PC-3 (cell line): ENCODE measurements around the gene DDX47. TPM values are rescaled to one million over a fixed set of nuclear protein-coding genes. Genes with fewer than 3 reads are reported as not detected.

Experiments used
- ATAC-seq: fragments of 200-7000 bp; cut with Tn5 transposase; 2 replicates; pipeline ENCODE4 v1.9.1; 2020; ENCODE audit warnings: mild to moderate bottlenecking, moderate library complexity
- BruUV-seq: library from RNA; stranded (reverse); fragments of 400-500 nt; replicated peaks from 2 replicates; lab custom pipeline; 2021; lab: Mats Ljungman, UMichigan
- CTCF ChIA-PET: fragments of 300-600 bp; sonication (Branson Sonifier 250); formaldehyde crosslinking; loops from one replicate; lab custom pipeline; 2022; ENCODE audit warnings: antibody characterized with exemption; lab: Charles Lee
- POLR2A ChIA-PET: fragments of 300-600 bp; sonication (Branson Sonifier 250); formaldehyde crosslinking; loops from one replicate; lab custom pipeline; 2022; ENCODE audit warnings: antibody characterized with exemption; ENCODE audit not compliant: unreplicated experiment; lab: Charles Lee
- DNase-seq: peaks from one replicate; pipeline ENCODE4 v3.0.0-alpha.2; 2015
- H2AFZ ChIP-seq: fragments of 300-600 bp; sonication (generic); 2 replicates; pipeline ENCODE4 v1.6.0; 2016; ENCODE audit warnings: antibody characterized with exemption, low read length
- H3F3A ChIP-seq: fragments of 300-600 bp; sonication (generic); one replicate; pipeline ENCODE4 v1.6.0; 2017; ENCODE audit warnings: antibody characterized with exemption, low read length, control low read depth, mild to moderate bottlenecking; ENCODE audit not compliant: unreplicated experiment
- H3K27ac ChIP-seq: fragments of 300-600 bp; sonication (generic); 2 replicates; pipeline ENCODE4 v1.5.1; 2016; ENCODE audit warnings: mild to moderate bottlenecking, low read length
- H3K27me3 ChIP-seq: fragments of 300-600 bp; sonication (generic); 2 replicates; pipeline ENCODE4 v1.6.1; 2016; ENCODE audit warnings: low read length, mixed read lengths
- H3K36me3 ChIP-seq: fragments of 300-600 bp; sonication (generic); 2 replicates; pipeline ENCODE4 v1.6.1; 2016; ENCODE audit warnings: low read depth, mixed run types, low read length, mixed read lengths
- H3K4me1 ChIP-seq: fragments of 300-600 bp; sonication (generic); 2 replicates; pipeline ENCODE4 v1.5.1; 2016; ENCODE audit warnings: low read length; ENCODE audit not compliant: insufficient read depth
- H3K4me2 ChIP-seq: fragments of 300-600 bp; sonication (generic); 2 replicates; pipeline ENCODE4 v1.6.0; 2016; ENCODE audit warnings: low read length
- H3K4me3 ChIP-seq: fragments of 300-600 bp; sonication (generic); 2 replicates; pipeline ENCODE4 v1.5.1; 2016; ENCODE audit warnings: mild to moderate bottlenecking, low read length, mixed read lengths
- H3K79me2 ChIP-seq: fragments of 300-600 bp; sonication (generic); 2 replicates; pipeline ENCODE4 v1.6.1; 2017; ENCODE audit warnings: low read length, mixed read lengths
- H3K9ac ChIP-seq: fragments of 300-600 bp; sonication (generic); 2 replicates; pipeline ENCODE4 v1.6.0; 2016; ENCODE audit warnings: mild to moderate bottlenecking, low read length
- H3K9me2 ChIP-seq: fragments of 300-600 bp; sonication (generic); replicated peaks from 2 replicates; pipeline ENCODE4 v1.6.1; 2016; ENCODE audit warnings: mixed run types, low read length, mixed read lengths
- H3K9me3 ChIP-seq: fragments of 300-600 bp; sonication (generic); 2 replicates; pipeline ENCODE4 v1.6.1; 2016; ENCODE audit warnings: low read length, mixed read lengths
- H4K20me1 ChIP-seq: fragments of 300-600 bp; sonication (generic); 2 replicates; pipeline ENCODE4 v1.6.1; 2016; ENCODE audit warnings: low read length, mixed read lengths
- CTCF ChIP-seq: fragments of 300-600 bp; sonication (generic); conservative IDR thresholded peaks from 2 replicates; pipeline ENCODE4 v1.5.1; 2017; ENCODE audit warnings: antibody characterized with exemption, low read depth, mild to moderate bottlenecking, low read length
- EZH2 ChIP-seq: fragments of 300-600 bp; sonication (generic); IDR thresholded peaks from one replicate; pipeline ENCODE4 v1.6.1; 2017; ENCODE audit warnings: antibody characterized with exemption, mild to moderate bottlenecking, low read length; ENCODE audit not compliant: unreplicated experiment
- EZH2phosphoT487 ChIP-seq: fragments of 300-600 bp; sonication (generic); IDR thresholded peaks from 2 replicates; pipeline ENCODE4 v1.6.1; 2018; ENCODE audit warnings: mild to moderate bottlenecking, antibody characterized with exemption, low read length, borderline replicate concordance
- intact Hi-C: fragments of 100-400 bp; cut with micrococcal nuclease; formaldehyde crosslinking; loops from 2 replicates; pipeline ENCODE4 v1.9.0; 2023
- total RNA-seq: library from RNA; depleted of rRNA; stranded (reverse); fragments of >200 nt; gene quantifications from 2 replicates; pipeline ENCODE4 v1.2.3, GENCODE V29; 2014

The DDX47 gene
- total RNA-seq, 1 experiment from 2014 or later = 58.9 TPM

DNA sequence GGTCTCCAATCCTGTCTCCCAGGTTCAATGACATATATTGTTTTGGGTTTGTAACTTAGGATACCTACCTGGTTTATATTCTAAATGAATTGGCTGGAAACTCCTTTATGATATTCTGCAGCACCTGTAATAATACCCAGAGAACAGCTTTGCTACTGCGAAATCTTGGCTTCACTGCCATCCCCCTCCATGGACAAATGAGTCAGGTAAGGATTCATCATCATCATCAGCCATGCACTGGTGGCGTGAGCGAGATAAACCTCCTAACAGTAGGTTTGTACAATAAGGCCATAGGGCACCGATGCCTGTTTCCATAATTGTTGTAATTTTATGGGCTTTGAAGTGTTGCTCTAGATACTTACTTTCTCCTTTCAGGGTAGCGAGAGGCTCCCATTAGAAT lies 10.7 kb downstream of the DDX47 start:
- intact Hi-C loops = no loop called here

DNA sequence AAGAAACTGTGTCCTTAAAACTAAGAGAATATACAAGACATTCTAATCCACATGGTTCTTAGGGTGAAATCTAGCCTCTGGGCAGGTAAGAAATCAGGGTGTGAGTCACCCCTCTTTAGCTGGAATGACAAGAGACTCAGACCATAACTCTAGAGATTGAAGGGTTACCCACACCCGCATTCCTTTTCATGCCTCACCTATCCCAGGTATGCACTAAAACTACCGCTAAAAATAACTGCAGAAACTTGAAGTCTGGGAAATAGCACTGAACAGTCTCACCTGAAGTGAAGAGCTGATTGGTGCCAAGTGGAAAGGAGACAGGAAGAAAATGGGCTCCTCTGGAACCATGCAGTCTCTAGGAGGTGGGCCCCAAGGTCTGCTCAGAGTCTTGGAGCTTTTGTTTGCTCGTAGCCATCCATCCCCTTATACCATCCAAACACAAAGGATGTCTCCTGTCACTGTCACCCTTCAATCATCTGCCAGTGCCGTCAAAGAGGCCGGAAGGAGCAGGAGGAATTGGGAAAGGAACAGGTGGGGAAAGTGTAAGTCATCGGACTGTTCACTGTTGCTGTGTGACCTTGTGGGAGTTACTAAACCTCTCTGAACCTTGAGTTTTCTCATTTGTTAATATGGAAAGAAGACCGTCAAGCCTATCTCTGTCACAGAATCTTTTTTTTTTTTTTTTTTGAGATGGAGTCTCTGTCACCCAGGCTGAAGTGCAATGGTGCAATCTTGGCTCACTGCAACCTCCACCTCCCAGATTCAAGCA lies 22.4 kb downstream of the DDX47 start:
- DNase-seq = peak; percentile 93
- H3K27ac ChIP-seq = peak overlapping the region; percentile 98
- ChIA-PET POLR2A (interaction anchor here (0.6 kb wide), 1 partner anchor 56 kb away, joined by 5 read pairs; the partner anchor contains the start of gene GPRC5A), CTCF (interaction anchor here (0.7 to 1.9 kb wide), 2 partner anchors 37 to 55 kb away, joined by 3 to 18 read pairs; partner anchors contain the start of gene GPRC5A)
- no peak overlapping the region for H2AFZ ChIP-seq
- peaks cover 16% of the 10 kb centered on the region for H3K79me2 ChIP-seq
- TSS peak; percentile 48 for BruUV-seq
- H3K36me3 ChIP-seq = peaks cover 7% of the 10 kb centered on the region
- peak overlapping the region; percentile 51 for H3K9ac ChIP-seq
- H3F3A ChIP-seq = peaks cover 3% of the 10 kb centered on the region
- TF ChIP-seq EZH2phosphoT487 (no peak), CTCF (no peak), EZH2 (no peak)
- peaks cover 58% of the 10 kb centered on the region for H3K4me1 ChIP-seq
- intact Hi-C loops = loop anchor here (1.0 to 5.0 kb wide), 5 partner anchors 17 to 56 kb away; partner anchors contain the start of genes APOLD1 and GPRC5A
- peak; percentile 30 for ATAC-seq
- H4K20me1 ChIP-seq = no peaks in the 10 kb centered on the region
- H3K9me3 ChIP-seq = no peaks in the 10 kb centered on the region
- H3K4me2 ChIP-seq = peak overlapping the region; percentile 71
- no peaks in the 10 kb centered on the region for H3K27me3 ChIP-seq
- H3K4me3 ChIP-seq = peak overlapping the region; percentile 35; the same call in 1 of the 2 replicates
- H3K9me2 ChIP-seq = no peaks in the 10 kb centered on the region

More for the DNA sequence above, 10.7 kb downstream of the DDX47 start:
- TSS peak; percentile 11 for BruUV-seq
- Histone ChIP-seq H3K36me3 (peaks cover 72% of the 10 kb centered on the region), H3K9ac (no peak overlapping the region), H3K4me2 (no peak overlapping the region), H3K79me2 (peaks cover 24% of the 10 kb centered on the region), H3K4me1 (peaks cover 45% of the 10 kb centered on the region), H3F3A (no peaks in the 10 kb centered on the region), H4K20me1 (no peaks in the 10 kb centered on the region), H3K9me3 (no peaks in the 10 kb centered on the region), H3K4me3 (no peak overlapping the region), H3K27me3 (no peaks in the 10 kb centered on the region), H3K9me2 (no peaks in the 10 kb centered on the region), H2AFZ (no peak overlapping the region), H3K27ac (no peak overlapping the region)
- CTCF ChIA-PET = no interaction called here
- ATAC-seq (no peak), DNase-seq (no peak)
- no peak for TF ChIP-seq EZH2
- TF ChIP-seq EZH2phosphoT487 = no peak
- TF ChIP-seq CTCF = no peak
- POLR2A ChIA-PET = no interaction called here
